Measurements from ENCODE around the gene CCDC9B. TPM values are rescaled to one million over a fixed set of nuclear protein-coding genes. Genes with fewer than 3 reads are reported as not detected.
A peak's percentile ranks its signal among the peaks of the same experiment; 100 is the strongest.

The CCDC9B gene
- total RNA-seq, 2 experiments from 2014 or later = 1.4 to 2.3 TPM

DNA sequence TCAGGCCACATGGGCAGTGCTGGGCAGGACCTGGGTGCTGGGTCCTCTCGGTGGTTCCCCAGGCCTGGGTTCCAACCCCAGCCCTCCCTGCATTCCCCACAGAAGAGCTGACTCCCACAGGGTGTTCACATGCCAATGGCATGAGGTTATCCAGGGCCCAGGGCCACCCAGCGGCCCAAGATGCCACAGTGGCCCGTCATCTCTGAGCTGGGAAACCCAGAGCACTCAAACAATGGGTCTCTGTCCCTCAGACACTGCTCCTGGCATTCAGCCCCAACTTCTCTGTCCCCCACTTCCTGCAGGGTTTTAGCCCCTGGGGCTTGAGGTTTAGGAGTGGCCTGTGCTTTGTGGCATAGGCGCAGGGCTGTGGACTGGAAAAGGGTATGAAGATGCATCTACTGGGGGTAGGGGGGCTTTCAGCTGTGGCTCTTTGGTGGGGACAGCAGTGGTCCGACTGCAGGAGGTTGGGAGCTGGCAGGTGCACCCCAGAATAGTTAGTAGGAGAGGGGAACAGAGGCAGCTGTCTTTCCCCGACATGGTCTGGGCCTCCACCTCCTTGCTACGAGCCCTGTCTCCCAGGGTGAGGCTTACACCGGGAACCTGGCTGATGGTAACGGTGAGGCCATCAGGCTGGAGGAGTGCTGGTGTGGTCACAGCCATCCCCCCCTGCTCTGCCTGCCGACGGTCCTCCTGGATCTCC is 1.7 kb downstream of the CCDC9B start:
- DNase-seq (no peak), ATAC-seq (no peak)
- Mint-ChIP-seq H3K27me3 (no peaks in the 10 kb centered on the region), H3K9me3 (no peaks in the 10 kb centered on the region), H3K4me1 (ENCODE audit: low read depth) (peaks cover 8% of the 10 kb centered on the region), H3K36me3 (ENCODE audit: low read depth) (no peaks in the 10 kb centered on the region), H3K4me3 (no peak overlapping the region), H3K27ac (no peak overlapping the region)
- intact Hi-C loops (cut with micrococcal nuclease) = no loop called here
- CTCF ChIA-PET = interaction anchor here (0.8 to 12.4 kb wide), 19 partner anchors 10 to 293 kb away, joined by 3 to 376 read pairs (median 7); partner anchors contain the start of genes DISP2, INAFM2, IVD and PHGR1
- POLR2A ChIA-PET = interaction anchor here (1.4 to 3.3 kb wide), 2 partner anchors 16 to 30 kb away, joined by 3 to 12 read pairs; partner anchors contain the start of gene PLCB2
- TF ChIP-seq, protein P1, sequence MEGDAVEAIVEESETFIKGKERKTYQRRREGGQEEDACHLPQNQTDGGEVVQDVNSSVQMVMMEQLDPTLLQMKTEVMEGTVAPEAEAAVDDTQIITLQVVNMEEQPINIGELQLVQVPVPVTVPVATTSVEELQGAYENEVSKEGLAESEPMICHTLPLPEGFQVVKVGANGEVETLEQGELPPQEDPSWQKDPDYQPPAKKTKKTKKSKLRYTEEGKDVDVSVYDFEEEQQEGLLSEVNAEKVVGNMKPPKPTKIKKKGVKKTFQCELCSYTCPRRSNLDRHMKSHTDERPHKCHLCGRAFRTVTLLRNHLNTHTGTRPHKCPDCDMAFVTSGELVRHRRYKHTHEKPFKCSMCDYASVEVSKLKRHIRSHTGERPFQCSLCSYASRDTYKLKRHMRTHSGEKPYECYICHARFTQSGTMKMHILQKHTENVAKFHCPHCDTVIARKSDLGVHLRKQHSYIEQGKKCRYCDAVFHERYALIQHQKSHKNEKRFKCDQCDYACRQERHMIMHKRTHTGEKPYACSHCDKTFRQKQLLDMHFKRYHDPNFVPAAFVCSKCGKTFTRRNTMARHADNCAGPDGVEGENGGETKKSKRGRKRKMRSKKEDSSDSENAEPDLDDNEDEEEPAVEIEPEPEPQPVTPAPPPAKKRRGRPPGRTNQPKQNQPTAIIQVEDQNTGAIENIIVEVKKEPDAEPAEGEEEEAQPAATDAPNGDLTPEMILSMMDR (IDR thresholded peaks at IDR 0.05) = no peak

DNA sequence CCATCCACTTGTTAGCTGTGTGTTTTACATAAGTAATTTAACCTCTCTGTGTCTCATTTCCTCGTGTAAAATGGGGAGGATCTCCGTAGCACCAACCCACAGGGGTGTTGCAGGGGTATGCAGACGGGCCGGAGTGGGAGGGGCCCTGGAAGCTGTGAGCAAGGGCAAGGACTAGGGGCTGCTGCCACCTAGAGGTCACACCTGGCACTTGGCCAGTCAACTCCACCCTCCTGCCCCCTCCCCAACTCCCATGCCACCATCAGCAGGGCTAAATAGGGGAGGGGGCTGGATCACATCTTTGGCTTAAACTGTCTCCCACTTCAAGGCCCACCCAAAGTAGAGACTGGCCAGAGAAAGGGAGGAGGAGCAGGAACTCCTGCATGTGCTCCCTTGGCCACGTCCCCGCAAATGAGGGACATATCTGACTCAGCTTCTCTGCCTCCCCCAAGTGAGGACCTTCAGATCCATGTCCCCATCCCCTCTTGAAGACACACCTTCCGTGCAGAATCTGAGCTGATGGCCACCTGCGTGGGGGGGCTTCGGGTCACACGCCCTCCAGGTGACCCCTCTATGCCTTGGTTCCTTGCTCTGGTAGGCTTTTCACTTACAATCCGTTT is 2.6 kb downstream of the CCDC9B start:
- TF ChIP-seq, protein P1 (IDR thresholded peaks at IDR 0.05) = peak; percentile 92
- ChIA-PET POLR2A (interaction anchor here (0.7 to 3.3 kb wide), 5 partner anchors 15 to 83 kb away, joined by 3 to 12 read pairs (median 3); partner anchors contain the start of gene PLCB2), CTCF (interaction anchor here (0.5 to 12.4 kb wide), 42 partner anchors 8 to 293 kb away, joined by 3 to 376 read pairs (median 4); partner anchors contain the start of genes ANKRD63, BAHD1, DISP2 and INAFM2)
- DNase-seq (peak; percentile 88), ATAC-seq (peak; percentile 96)
- intact Hi-C loops (cut with micrococcal nuclease) = no loop called here
- H3K4me3 Mint-ChIP-seq = no peak overlapping the region
- H3K36me3 Mint-ChIP-seq (ENCODE audit: low read depth) = no peaks in the 10 kb centered on the region
- H3K27me3 Mint-ChIP-seq = no peaks in the 10 kb centered on the region
- no peaks in the 10 kb centered on the region for H3K9me3 Mint-ChIP-seq
- no peak overlapping the region for H3K27ac Mint-ChIP-seq
- peaks cover 14% of the 10 kb centered on the region for H3K4me1 Mint-ChIP-seq (ENCODE audit: low read depth)

DNA sequence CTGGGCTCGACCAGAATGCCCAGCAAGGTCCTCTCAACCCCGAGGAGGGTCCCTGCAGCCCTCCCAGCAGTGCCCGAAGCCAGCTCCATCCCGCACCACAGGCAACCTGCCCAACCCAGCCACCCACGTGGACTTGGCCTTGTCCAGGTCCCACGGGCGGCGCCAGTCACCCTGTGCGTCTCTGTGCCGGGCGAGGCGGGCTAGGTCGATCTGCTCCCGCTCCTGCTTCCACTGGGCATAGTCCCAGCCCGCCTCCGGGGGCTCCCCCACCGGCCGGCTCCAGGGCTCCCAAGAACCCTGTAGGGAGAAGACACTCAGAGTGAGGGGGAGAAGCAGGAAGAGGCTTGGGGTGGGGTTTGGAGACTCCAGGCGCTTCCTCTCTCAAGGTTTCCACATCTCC is 3.1 kb downstream of the CCDC9B start:
- Mint-ChIP-seq H3K4me1 (ENCODE audit: low read depth) (peaks cover 14% of the 10 kb centered on the region), H3K9me3 (no peaks in the 10 kb centered on the region), H3K36me3 (ENCODE audit: low read depth) (no peaks in the 10 kb centered on the region), H3K27ac (no peak overlapping the region), H3K4me3 (no peak overlapping the region), H3K27me3 (no peaks in the 10 kb centered on the region)
- intact Hi-C loops (cut with micrococcal nuclease) = loop anchor here (2.0 kb wide), 1 partner anchor 61 kb away; no protein-coding TSS in a partner anchor
- TF ChIP-seq, protein P1 (IDR thresholded peaks at IDR 0.05) = no peak
- POLR2A ChIA-PET = interaction anchor here (0.7 to 3.3 kb wide), 7 partner anchors 15 to 104 kb away, joined by 3 to 12 read pairs (median 3); partner anchors contain the start of gene PLCB2
- CTCF ChIA-PET = interaction anchor here (0.5 to 12.4 kb wide), 39 partner anchors 9 to 552 kb away, joined by 3 to 376 read pairs (median 5); partner anchors contain the start of genes ANKRD63, BAHD1, DISP2 and INAFM2
- ATAC-seq = no peak
- DNase-seq = no peak

GRCh38 chr15:40336744-40337122 is 4.0 kb downstream of the CCDC9B start:
- ChIA-PET CTCF (interaction anchor here (1.0 to 12.4 kb wide), 16 partner anchors 7 to 551 kb away, joined by 3 to 376 read pairs (median 17); partner anchors contain the start of genes ANKRD63, DISP2, INAFM2 and PHGR1), POLR2A (interaction anchor here (0.9 to 2.4 kb wide), 3 partner anchors 16 to 105 kb away, joined by 3 to 5 read pairs (median 4); no protein-coding TSS in a partner anchor)
- DNase-seq (peak; percentile 18), ATAC-seq (no peak)
- no peak overlapping the region for H3K27ac Mint-ChIP-seq
- H3K9me3 Mint-ChIP-seq = no peaks in the 10 kb centered on the region
- TF ChIP-seq, protein P1 (IDR thresholded peaks at IDR 0.05) = no peak
- intact Hi-C loops (cut with micrococcal nuclease) = loop anchor here (2.0 kb wide), 1 partner anchor 60 kb away; no protein-coding TSS in a partner anchor
- peaks cover 14% of the 10 kb centered on the region for H3K4me1 Mint-ChIP-seq (ENCODE audit: low read depth)
- no peaks in the 10 kb centered on the region for H3K36me3 Mint-ChIP-seq (ENCODE audit: low read depth)
- no peaks in the 10 kb centered on the region for H3K27me3 Mint-ChIP-seq
- H3K4me3 Mint-ChIP-seq = no peak overlapping the region

Measured in activated CD8-positive, alpha-beta T cell treated with anti-CD3 and anti-CD28 coated beads for 36 hours (primary cell).